GM23248 (cell line): ENCODE results near the gene KRTAP21-1. TPM values are rescaled to one million over a fixed set of nuclear protein-coding genes. Genes with fewer than 3 reads are reported as not detected.

Source experiments
- DNase-seq: peaks from one replicate; pipeline ENCODE4 v3.0.0-alpha.2; 2015
- H2AFZ ChIP-seq: fragments of 200-600 bp; sonication (generic); 2 replicates; pipeline ENCODE4 v1.6.1; 2016; ENCODE audit warnings: antibody characterized with exemption
- H3F3A ChIP-seq: fragments of 200-600 bp; sonication (generic); 2 replicates; pipeline ENCODE4 v1.6.1; 2016; ENCODE audit warnings: mild to moderate bottlenecking, antibody characterized with exemption, mixed run types; ENCODE audit not compliant: insufficient read depth
- H3K27ac ChIP-seq: fragments of 200-600 bp; sonication (generic); 2 replicates; pipeline ENCODE4 v1.5.1; 2016; ENCODE audit warnings: mild to moderate bottlenecking
- H3K27me3 ChIP-seq: fragments of 200-600 bp; sonication (generic); replicated peaks from 2 replicates; pipeline ENCODE4 v1.6.1; 2016; ENCODE audit warnings: mild to moderate bottlenecking; ENCODE audit not compliant: insufficient read depth
- H3K36me3 ChIP-seq: fragments of 200-600 bp; sonication (generic); 2 replicates; pipeline ENCODE4 v1.6.1; 2016; ENCODE audit warnings: low read depth, mild to moderate bottlenecking
- H3K4me1 ChIP-seq: fragments of 200-600 bp; sonication (generic); 2 replicates; pipeline ENCODE4 v1.6.1; 2016; ENCODE audit warnings: mild to moderate bottlenecking; ENCODE audit not compliant: insufficient read depth
- H3K4me2 ChIP-seq: fragments of 200-600 bp; sonication (generic); one replicate; pipeline ENCODE4 v1.6.1; 2016; ENCODE audit warnings: mild to moderate bottlenecking; ENCODE audit not compliant: unreplicated experiment
- H3K4me3 ChIP-seq: fragments of 200-600 bp; sonication (generic); 2 replicates; pipeline ENCODE4 v1.5.1; 2016; ENCODE audit warnings: mild to moderate bottlenecking
- H3K79me2 ChIP-seq: fragments of 200-600 bp; sonication (generic); 2 replicates; pipeline ENCODE4 v1.6.1; 2016; ENCODE audit warnings: mild to moderate bottlenecking; ENCODE audit not compliant: insufficient read depth
- H3K9ac ChIP-seq: fragments of 200-600 bp; sonication (generic); 2 replicates; pipeline ENCODE4 v1.6.1; 2016; ENCODE audit warnings: mild to moderate bottlenecking
- H3K9me2 ChIP-seq: fragments of 200-600 bp; sonication (generic); 2 replicates; pipeline ENCODE4 v1.6.1; 2016; ENCODE audit warnings: mixed run types, mild to moderate bottlenecking, moderate library complexity; ENCODE audit not compliant: insufficient read depth
- H3K9me3 ChIP-seq: fragments of 200-600 bp; sonication (generic); one replicate; pipeline ENCODE4 v1.6.1; 2017; ENCODE audit warnings: low read depth
- H4K20me1 ChIP-seq: fragments of 200-600 bp; sonication (generic); 2 replicates; pipeline ENCODE4 v1.6.0; 2016; ENCODE audit not compliant: insufficient read depth
- EZH2 ChIP-seq: fragments of 200-600 bp; sonication (generic); IDR thresholded peaks from 2 replicates; pipeline ENCODE4 v1.6.1; 2018; ENCODE audit warnings: antibody characterized with exemption, mild to moderate bottlenecking; ENCODE audit not compliant: insufficient read depth, poor library complexity, severe bottlenecking
- EZH2phosphoT487 ChIP-seq: fragments of 200-600 bp; sonication (generic); IDR thresholded peaks from 2 replicates; pipeline ENCODE4 v1.6.1; 2018; ENCODE audit warnings: antibody characterized with exemption, moderate library complexity, mild to moderate bottlenecking, low read depth; ENCODE audit not compliant: insufficient read depth
- WGBS, 2 experiments: methylation state at CpG; one replicate each; pipeline ENCODE4 v1.1.6; 2015 to 2017; ENCODE audit warnings: low lambda C conversion rate in 2 of 2, low coverage in 1 of 2; ENCODE audit errors: missing lambda C conversion rate in 2 of 2; 5-methylcytosine and 5-hydroxymethylcytosine counted together
- in situ Hi-C: fragments of 300-500 bp; cut with MboI; formaldehyde crosslinking; loops from 2 replicates; pipeline ENCODE4 v1.15.0; 2020
- polyA plus RNA-seq: library from polyadenylated mRNA; unstranded; fragments of >200 nt; fragmentation: Nextera tagmentation; extraction: Ambion mirVana; gene quantifications from 2 replicates; pipeline ENCODE4 v1.2.1, GENCODE V29; 2016
- total RNA-seq: library from RNA; depleted of rRNA; stranded (reverse); fragments of >200 nt; shearing (Covaris generic); gene quantifications from 2 replicates; pipeline ENCODE4 v1.2.3, GENCODE V29; 2014

Gene KRTAP21-1
- total and polyA plus RNA-seq, 2 experiments from 2014 or later: not detected

- Histone ChIP-seq H3K9me2 (no peaks in the 10 kb centered on the region), H3K27me3 (no peaks in the 10 kb centered on the region), H3K4me2 (no peak overlapping the region), H3K79me2 (no peaks in the 10 kb centered on the region), H3K4me1 (no peaks in the 10 kb centered on the region), H3K36me3 (no peaks in the 10 kb centered on the region), H3K4me3 (no peak overlapping the region), H4K20me1 (no peaks in the 10 kb centered on the region), H3K9ac (no peak overlapping the region), H3K27ac (no peak overlapping the region), H3K9me3 (peaks cover 3% of the 10 kb centered on the region), H3F3A (no peaks in the 10 kb centered on the region), H2AFZ (no peak overlapping the region)
- in situ Hi-C loops: no loop called here
- no peak for TF ChIP-seq EZH2
- no peak for TF ChIP-seq EZH2phosphoT487
- DNase-seq: no peak
- WGBS, 2 experiments: 36 to 38% methylated on average over 2 of the region's 2 CpGs
Measured at GRCh38 chr21:30717105-30717504, 38.1 kb downstream of the KRTAP21-1 start.

DNA sequence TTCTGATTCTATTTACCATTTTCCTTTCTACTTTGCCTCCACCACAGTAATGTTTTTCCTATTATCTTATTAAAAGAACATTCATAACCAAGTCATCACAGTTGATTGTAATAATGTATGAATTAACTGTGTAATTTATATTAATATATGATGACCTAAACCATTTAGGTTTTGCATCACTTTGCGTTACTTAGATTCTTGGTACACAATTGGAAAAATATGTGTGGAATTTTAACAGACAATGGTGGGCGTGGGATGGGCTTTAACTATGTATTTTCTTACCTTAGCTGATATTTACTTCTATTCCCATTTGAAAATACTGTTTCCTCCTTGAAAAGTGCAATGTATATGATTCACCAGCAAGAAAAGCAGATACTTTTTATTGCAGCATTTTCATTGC lies 40.3 kb downstream of the KRTAP21-1 start:
- Histone ChIP-seq H3K9me2 (no peaks in the 10 kb centered on the region), H2AFZ (no peak overlapping the region), H3K79me2 (no peaks in the 10 kb centered on the region), H3K9me3 (peaks cover 3% of the 10 kb centered on the region), H3F3A (no peaks in the 10 kb centered on the region), H3K27me3 (no peaks in the 10 kb centered on the region), H3K36me3 (no peaks in the 10 kb centered on the region), H3K4me1 (no peaks in the 10 kb centered on the region), H4K20me1 (no peaks in the 10 kb centered on the region), H3K9ac (no peak overlapping the region), H3K4me2 (no peak overlapping the region), H3K27ac (no peak overlapping the region), H3K4me3 (no peak overlapping the region)
- no peak for DNase-seq
- 12 to 27% methylated on average over 2 of the region's 2 CpGs for WGBS, 2 experiments
- TF ChIP-seq EZH2phosphoT487: no peak
- no peak for TF ChIP-seq EZH2
- in situ Hi-C loops: no loop called here

DNA sequence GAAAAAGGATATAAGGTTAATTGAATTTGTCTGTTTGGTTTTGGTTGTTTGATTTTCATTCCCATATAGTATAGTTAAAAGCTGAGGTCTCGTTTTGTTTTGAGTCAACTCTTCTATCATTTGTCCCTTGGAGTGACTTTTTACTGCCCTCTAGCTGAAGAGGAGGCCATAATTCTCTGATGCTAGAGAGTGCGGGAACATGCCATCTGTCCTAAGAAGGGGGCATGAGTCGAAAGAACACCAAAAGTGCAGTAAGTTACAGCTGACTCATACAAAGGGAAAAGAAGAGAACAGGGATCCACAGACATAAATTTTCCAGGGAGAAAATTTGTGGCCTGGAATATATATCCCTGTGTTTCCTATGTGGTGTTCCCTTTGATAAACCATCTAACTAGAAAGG lies 40.8 kb downstream of the KRTAP21-1 start:
- no peak overlapping the region for H3K9ac ChIP-seq
- no peaks in the 10 kb centered on the region for H3K9me2 ChIP-seq
- H3K79me2 ChIP-seq: no peaks in the 10 kb centered on the region
- H4K20me1 ChIP-seq: no peaks in the 10 kb centered on the region
- TF ChIP-seq EZH2phosphoT487: no peak
- no peak for TF ChIP-seq EZH2
- H3F3A ChIP-seq: no peaks in the 10 kb centered on the region
- no peak overlapping the region for H3K4me3 ChIP-seq
- no peak overlapping the region for H2AFZ ChIP-seq
- DNase-seq: no peak
- H3K4me2 ChIP-seq: no peak overlapping the region
- H3K9me3 ChIP-seq: peaks cover 3% of the 10 kb centered on the region
- in situ Hi-C loops: no loop called here
- no peak overlapping the region for H3K27ac ChIP-seq
- WGBS, 2 experiments: 38 to 40% methylated on average over 3 of the region's 3 CpGs
- no peaks in the 10 kb centered on the region for H3K36me3 ChIP-seq
- no peaks in the 10 kb centered on the region for H3K27me3 ChIP-seq
- H3K4me1 ChIP-seq: no peaks in the 10 kb centered on the region

GRCh38 chr21:30713766-30714165 lies 41.5 kb downstream of the KRTAP21-1 start:
- 47 to 54% methylated on average over 3 of the region's 3 CpGs for WGBS, 2 experiments
- in situ Hi-C loops: no loop called here
- DNase-seq: no peak

DNA sequence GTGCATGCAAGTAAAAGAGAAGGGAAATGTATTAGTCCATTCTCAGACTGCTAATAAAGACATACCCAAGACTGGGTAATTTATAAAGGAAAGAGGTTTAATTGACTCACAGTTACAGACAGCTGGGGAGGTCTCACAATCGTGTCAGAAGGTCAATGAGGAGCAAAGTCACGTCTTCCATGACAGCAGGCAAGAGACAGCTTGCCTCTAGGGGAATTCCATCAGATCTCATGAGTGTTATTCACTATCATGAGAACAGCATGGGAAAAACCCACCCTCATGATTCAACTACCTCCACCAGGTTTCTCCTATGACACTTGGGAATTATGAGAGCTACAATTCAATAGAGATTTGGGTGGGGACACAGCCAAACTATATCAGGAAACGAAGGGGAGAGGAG lies 44.7 kb downstream of the KRTAP21-1 start:
- WGBS, 2 experiments: 0 to 3% methylated on average over 3 of the region's 3 CpGs
- no peaks in the 10 kb centered on the region for H3K36me3 ChIP-seq
- H3K27me3 ChIP-seq: no peaks in the 10 kb centered on the region
- H3K4me2 ChIP-seq: no peak overlapping the region
- H3K4me1 ChIP-seq: no peaks in the 10 kb centered on the region
- peaks cover 3% of the 10 kb centered on the region for H3K9me3 ChIP-seq
- TF ChIP-seq EZH2 (no peak), EZH2phosphoT487 (no peak)
- H3F3A ChIP-seq: no peaks in the 10 kb centered on the region
- H3K9me2 ChIP-seq: no peaks in the 10 kb centered on the region
- H3K4me3 ChIP-seq: no peak overlapping the region
- no peak overlapping the region for H3K9ac ChIP-seq
- H4K20me1 ChIP-seq: no peaks in the 10 kb centered on the region
- in situ Hi-C loops: no loop called here
- H3K27ac ChIP-seq: no peak overlapping the region
- no peak for DNase-seq
- H3K79me2 ChIP-seq: no peaks in the 10 kb centered on the region
- no peak overlapping the region for H2AFZ ChIP-seq

More at GRCh38 chr21:30713766-30714165, 41.5 kb downstream of the KRTAP21-1 start:
- Histone ChIP-seq H4K20me1 (no peaks in the 10 kb centered on the region), H3K36me3 (no peaks in the 10 kb centered on the region), H3K27me3 (no peaks in the 10 kb centered on the region), H3K4me3 (no peak overlapping the region), H3K79me2 (no peaks in the 10 kb centered on the region), H3K4me1 (no peaks in the 10 kb centered on the region), H3K27ac (no peak overlapping the region), H3K9me3 (peaks cover 3% of the 10 kb centered on the region), H3K4me2 (no peak overlapping the region), H3K9me2 (no peaks in the 10 kb centered on the region), H3F3A (no peaks in the 10 kb centered on the region), H3K9ac (no peak overlapping the region), H2AFZ (no peak overlapping the region)
- TF ChIP-seq EZH2 (no peak), EZH2phosphoT487 (no peak)
